GM19043 (cell line): Measurements from ENCODE around the gene SLC6A7.

Experiments
- ATAC-seq: cut with Tn5 transposase; IDR thresholded peaks from one replicate; pipeline ENCODE4 v1.9.1; 2021; ENCODE audit warnings: low read depth; ENCODE audit not compliant: unreplicated experiment

The SLC6A7 gene

DNA sequence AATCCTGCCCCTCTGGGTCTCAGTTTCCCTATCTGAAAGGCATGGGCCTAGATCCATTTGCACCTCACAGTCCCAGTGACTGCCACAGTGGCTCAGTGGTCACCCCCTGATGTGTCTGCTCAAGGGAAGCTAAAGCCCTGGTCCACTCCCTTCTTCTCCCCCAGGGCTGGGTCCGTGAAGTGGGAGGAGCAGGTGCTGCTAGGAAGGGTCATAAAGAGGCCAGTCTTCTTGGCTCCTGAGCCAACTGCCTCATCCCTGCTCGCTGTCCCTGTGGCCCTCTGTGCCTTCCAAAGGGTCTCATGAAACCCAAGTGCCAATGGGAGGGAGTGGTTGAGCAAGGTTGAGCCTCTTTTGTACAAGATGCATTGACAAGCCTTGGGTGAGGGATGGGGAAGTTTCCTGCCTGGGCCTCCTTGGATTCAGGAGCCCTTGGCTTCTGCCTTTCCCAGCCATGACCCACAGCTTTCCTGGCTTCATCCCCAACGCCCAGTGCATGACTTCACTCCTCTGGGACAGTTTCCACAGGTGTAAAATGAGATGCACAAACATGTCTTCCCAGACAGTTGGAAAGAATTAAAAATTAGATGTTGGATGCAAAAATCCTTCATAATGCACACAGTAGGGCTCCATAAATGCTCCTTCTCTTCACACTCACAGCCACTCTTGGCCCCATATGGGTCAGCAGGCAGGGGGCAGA, 1.6 kb upstream of the SLC6A7 start:
- no peak for ATAC-seq

- ATAC-seq, result no peak
Observed at GRCh38 chr5:150189326-150189725, 536 bp upstream of the SLC6A7 start.

DNA sequence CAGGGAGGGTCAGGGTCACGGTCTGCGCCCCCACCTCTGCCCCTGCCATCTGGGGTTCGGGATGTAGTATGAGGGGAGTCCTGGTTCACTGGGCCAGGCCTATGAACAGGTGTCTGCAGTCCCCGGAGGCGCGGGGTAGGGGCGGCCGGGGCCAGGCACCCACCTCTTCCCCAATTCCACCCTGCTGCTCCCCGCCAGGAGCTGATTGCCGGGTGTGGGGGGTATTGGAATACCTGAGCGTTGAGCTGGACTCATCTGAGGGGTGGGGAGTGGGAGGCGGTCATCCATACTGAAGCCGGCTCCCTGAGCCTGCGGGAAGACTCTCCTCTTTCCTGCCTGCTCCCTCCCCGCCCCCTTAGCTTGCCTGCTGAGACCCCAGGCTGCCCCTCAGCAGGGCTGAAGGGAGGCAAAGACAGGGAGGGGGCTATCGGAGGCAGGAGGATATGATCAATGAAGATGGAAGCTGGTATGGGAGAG, 679 bp downstream of the SLC6A7 start:
- ATAC-seq, result no peak

DNA sequence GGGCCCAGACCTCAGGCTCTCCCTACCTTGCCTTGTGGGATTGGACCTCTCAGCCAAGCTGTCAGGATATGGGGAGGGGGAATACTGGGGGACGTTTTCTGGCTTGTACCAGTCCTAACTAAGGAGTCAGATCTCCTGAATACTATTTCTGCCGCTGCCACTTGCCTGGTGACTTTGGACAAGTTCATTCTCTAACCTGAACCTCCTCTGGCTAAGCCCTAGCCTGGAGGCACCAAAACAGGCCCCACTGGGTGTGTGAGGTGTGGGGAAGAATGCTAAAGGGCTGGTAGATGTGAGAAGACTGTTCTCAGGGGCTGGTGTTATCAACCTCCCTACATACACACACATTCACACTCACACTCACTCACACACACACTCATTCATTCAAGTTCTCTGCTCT, 1.1 kb downstream of the SLC6A7 start:
- ATAC-seq, result no peak

- ATAC-seq, result no peak
Observed at GRCh38 chr5:150192462-150192861, 2.6 kb downstream of the SLC6A7 start.

GRCh38 chr5:150195736-150196485, 6.0 kb downstream of the SLC6A7 start:
- no peak for ATAC-seq

- ATAC-seq, result no peak
Observed at GRCh38 chr5:150196514-150196913, 6.7 kb downstream of the SLC6A7 start.

DNA sequence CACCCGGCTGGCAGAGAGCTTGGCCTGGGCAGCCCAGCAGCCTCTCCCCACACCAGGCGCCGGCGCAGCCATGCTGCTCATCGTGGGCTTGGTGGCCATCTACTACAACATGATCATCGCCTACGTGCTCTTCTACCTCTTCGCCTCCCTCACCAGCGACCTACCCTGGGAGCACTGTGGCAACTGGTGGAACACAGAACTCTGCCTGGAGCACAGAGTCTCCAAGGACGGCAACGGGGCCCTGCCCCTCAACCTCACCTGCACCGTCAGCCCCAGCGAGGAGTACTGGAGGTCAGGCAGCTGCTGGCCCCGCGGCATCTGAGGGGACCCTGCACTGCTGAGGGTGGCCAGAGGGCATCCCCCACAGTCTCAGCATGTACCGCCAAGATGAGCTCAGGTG, 7.1 kb downstream of the SLC6A7 start:
- no peak for ATAC-seq

- ATAC-seq, result no peak
Observed at GRCh38 chr5:150197476-150197875, 7.6 kb downstream of the SLC6A7 start.

- no peak for ATAC-seq
Observed at GRCh38 chr5:150202501-150202900, 12.6 kb downstream of the SLC6A7 start.

- ATAC-seq, result no peak
Observed at GRCh38 chr5:150203832-150204589, 14.1 kb downstream of the SLC6A7 start.

DNA sequence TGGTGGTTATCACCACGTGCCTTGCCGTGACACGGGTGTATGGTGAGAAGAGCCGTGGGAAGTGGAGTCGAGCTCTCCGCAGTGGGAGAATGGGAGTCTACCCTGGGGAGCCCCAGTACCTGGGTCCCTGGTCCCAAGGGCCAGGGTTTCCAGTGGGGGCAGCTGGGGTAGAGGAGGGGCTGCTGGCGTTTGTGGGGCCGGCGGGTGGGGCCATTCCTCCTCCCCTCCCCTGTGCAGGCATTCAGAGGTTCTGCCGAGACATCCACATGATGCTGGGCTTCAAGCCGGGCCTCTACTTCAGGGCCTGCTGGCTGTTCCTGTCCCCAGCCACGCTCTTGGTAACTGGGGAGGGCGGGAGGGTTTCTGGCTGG, 14.7 kb downstream of the SLC6A7 start:
- ATAC-seq, result no peak

GRCh38 chr5:150206098-150206778, 16.4 kb downstream of the SLC6A7 start:
- no peak for ATAC-seq

GRCh38 chr5:150206779-150207115, 16.9 kb downstream of the SLC6A7 start:
- ATAC-seq, result no peak

DNA sequence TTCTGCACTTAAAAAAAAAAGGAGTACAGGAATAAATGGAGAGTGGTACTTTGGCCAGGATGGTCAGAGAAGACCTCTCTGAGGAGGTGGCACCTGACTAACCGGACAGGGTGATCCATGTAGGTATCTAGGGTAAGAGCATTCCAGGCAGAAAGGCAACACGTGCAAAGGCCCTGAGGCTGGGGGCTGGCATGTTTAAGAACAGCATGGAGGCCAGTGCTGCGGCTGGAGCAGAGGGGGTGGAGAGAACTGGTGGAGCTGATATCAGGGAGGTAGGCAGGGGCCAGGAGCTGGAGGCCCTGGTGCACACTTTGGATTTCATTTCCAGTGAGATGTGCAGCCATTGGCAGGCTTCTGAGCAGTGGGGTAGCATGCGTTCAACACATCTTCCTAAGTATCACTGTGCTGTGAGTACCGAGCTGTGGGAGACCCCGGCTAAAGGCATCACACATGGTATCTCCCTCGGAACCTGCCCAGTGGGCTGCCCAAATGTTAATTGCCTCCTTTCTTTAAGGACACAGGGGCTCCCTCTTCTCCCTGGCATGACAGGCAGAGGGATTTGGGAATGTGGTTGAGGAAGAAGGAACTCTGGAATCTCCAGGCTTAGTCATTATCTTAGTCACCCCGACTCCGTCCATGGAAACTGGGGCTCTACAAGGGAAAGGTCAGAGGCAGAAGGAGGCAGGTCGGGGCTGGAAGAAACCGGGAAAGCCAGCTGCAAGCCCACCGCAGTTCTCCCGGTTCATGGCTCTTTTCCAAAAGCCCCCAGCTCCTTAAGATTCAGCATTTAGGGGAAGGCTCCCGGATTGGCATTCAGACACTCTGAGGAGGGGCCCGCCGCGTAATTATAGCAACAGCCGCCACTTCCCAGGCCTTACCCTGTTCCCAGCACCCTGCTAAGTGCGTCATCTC, 18.6 kb downstream of the SLC6A7 start:
- no peak for ATAC-seq

GRCh38 chr5:150209099-150209635, 19.3 kb downstream of the SLC6A7 start:
- ATAC-seq, result no peak

GRCh38 chr5:150210644-150211043, 20.8 kb downstream of the SLC6A7 start:
- ATAC-seq, result no peak

- ATAC-seq, result no peak
Observed at GRCh38 chr5:150211156-150212030, 21.5 kb downstream of the SLC6A7 start.

- no peak for ATAC-seq
Observed at GRCh38 chr5:150213530-150213929, 23.7 kb downstream of the SLC6A7 start.
